ENCODE measurements around the gene SMAD3. TPM values are rescaled to one million over a fixed set of nuclear protein-coding genes. Genes with fewer than 3 reads are reported as not detected.
"Not testable (repeated sequence)": the region's sequence is repeated elsewhere in the genome, so short reads cannot be mapped to it uniquely, and the experiment has no call there.

SMAD3 gene
- total RNA-seq: 34.6 TPM

DNA sequence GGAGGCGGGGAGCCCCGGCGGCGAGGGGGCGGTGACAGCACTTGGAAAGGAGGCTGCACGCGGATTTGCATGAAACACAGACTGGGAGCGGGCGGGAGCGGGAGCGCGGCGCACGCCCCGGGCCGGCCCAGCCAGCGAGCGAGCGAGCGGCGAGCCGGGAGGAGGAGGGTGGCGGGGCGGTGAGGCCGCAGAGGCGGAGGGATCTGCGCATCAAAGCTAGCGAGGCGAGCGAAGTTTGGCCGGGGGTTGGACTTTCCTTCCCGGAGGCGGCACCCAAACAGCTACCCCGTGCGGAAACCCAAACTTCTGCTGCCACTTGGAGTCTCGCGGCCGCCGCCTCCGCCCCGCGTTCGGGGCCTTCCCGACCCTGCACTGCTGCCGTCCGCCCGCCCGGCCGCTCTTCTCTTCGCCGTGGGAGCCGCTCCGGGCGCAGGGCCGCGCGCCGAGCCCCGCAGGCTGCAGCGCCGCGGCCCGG is at the start of gene SMAD3:
Gene SMAD3 (plus strand): TSS at position 72 of the 475 bp plus-strand sequence. CDS start 553 bp downstream, outside the sequence.
- DNase-seq: peak; percentile 89

DNA sequence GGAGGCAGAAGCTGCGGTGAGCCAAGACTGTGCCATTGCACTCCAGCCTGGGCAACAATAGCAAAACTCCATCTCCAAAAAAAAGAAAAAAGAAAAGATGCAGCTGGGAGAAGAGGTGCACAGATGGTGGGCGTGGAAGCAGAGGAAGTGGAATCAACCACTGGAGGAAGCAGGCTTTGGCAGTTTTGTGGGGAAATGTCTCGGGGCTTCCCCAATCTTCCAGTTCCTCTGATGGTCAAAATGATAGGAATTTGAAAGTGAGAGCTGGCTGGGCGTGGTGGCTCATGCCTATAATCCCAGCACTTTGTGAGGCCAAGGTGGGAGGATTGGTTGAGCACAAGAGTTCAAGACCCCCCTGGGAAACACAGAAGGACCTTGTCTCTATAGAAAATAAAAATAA is 48.1 kb upstream of the SMAD3 start:
- no peak for DNase-seq

DNA sequence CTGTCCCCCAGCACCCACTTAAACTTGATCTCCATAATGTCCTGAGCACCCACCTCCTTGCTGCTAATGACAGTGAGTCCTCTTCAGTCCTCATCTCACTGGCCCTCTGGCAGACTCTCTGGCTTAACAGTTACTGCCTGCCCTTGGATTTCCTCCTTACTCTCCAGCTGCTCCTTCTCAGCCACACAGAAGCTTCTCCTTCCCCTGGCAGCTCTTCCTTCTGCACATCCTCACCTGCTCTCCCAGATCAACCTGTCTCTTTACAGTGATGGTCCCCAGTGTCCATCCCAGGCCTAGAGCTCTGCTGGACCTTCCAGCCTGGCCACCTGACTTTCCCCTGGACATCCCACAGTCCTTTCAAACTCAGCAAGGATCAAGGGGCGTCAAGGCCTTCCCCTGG is 47.4 kb upstream of the SMAD3 start:
- DNase-seq: no peak

DNA sequence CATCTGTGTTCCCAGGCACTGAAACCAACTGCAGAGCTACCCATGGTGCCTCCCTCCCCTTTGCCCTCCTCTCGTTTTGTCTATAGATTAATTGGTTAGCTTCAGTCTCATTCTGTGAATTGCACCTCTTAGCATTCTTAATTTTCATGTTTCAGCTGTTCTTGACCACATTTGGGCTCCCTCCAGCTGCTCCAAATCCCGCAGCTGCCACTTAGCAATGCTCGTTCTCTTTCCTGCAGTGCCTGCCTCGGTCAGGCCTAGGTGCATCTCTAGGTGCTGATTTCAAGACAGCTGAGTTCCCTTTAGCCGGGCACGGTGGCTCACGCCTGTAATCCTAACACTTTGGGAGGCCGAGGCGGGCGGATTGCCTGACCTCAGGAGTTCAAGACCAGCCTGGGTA is 47.0 kb upstream of the SMAD3 start:
- DNase-seq: no peak

DNA sequence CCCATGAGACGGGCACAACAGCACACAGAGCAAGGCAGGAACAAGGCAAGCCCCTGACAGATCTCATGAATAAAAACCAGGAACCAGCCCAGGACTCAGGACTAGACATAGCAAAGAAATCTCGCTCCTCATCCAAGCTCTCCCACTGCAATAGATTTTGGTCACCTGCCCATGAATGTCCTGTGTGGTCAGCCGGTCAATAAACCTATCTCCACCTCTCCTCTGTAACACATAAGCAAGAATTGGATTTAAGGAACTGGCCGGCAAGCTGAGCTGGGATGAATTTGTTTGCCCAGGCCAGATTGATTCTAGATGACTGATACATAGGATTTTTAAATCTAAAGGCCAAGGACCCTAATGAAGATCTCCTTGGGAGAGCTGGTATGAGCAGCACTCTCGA is 46.3 kb upstream of the SMAD3 start:
- no peak for DNase-seq

GRCh38 chr15:67019884-67020520 is 45.4 kb upstream of the SMAD3 start:
- DNase-seq: peak; percentile 13

DNA sequence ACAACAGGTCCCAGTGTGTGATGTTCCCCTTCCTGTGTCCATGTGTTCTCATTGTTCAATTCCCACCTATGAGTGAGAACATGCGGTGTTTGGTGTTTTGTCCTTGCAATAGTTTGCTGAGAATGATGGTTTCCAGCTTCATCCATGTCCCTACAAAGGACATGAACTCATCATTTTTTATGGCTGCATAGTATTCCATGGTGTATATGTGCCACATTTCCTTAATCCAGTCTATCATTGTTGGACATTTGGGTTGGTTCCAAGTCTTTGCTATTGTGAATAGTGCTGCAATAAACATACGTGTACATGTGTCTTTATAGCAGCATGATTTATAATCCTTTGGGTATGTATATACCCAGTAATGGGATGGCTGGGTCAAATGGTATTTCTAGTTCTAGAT is 44.7 kb upstream of the SMAD3 start:
- DNase-seq: not testable (repeated sequence)

DNA sequence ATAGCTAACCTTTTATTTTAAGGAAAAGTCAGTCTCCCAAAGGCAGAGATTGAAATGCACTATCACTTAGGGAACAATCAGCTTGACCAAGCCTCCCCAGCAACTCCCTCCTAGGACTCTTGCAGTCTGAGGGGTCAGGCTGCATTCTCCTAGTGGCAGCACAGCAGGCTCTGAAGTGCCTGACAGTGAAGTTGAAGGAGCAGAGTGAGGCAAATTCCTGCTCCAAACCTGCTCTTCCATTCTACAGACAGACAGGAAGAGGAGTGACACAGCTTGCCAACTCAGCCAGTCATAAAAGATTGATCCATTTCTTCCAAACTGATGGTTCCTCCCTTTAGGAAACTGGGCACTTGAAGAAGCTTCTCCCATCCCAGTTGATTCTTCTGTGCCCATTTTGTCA is 43.9 kb upstream of the SMAD3 start:
- no peak for DNase-seq

DNA sequence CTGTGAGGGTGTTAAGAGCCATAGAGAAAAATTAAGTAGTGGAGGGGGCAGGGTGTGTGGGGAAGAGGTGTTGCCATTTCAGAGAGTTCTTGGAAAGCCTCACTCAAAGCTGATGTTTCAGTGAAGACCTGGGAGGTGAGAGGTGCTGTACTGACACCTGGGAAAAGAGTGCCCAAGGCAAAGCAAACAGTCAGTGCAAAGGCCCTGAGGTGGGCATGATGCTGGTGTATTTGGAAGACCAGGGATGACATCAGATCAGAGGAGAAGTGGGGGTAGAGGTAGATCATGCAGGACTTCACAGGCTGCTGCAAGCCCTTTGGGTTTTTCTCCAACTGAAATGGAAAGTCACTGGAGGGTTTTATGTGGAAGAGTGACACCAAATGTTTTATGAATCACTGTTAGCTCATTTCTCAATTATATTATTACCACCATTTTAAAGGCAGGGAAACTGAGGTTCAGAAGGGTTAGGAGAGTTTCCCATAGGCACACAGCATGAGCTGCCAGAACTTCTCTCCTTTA is 42.8 kb upstream of the SMAD3 start:
- DNase-seq: no peak

- DNase-seq: no peak
Observed at GRCh38 chr15:67023517-67024313, 41.7 kb upstream of the SMAD3 start.

- peak; percentile 90 for DNase-seq
Observed at GRCh38 chr15:67024314-67024997, 40.9 kb upstream of the SMAD3 start.

GRCh38 chr15:67024998-67025368 is 40.4 kb upstream of the SMAD3 start:
- DNase-seq: no peak

- no peak for DNase-seq
Observed at GRCh38 chr15:67025719-67026609, 39.4 kb upstream of the SMAD3 start.

- no peak for DNase-seq
Observed at GRCh38 chr15:67026610-67026967, 38.8 kb upstream of the SMAD3 start.

GRCh38 chr15:67028440-67028839 is 37.0 kb upstream of the SMAD3 start:
- DNase-seq: not testable (repeated sequence)

- no peak for DNase-seq
Observed at GRCh38 chr15:67030036-67030762, 35.2 kb upstream of the SMAD3 start.

- DNase-seq: no peak
Observed at GRCh38 chr15:67031331-67031730, 34.1 kb upstream of the SMAD3 start.

DNA sequence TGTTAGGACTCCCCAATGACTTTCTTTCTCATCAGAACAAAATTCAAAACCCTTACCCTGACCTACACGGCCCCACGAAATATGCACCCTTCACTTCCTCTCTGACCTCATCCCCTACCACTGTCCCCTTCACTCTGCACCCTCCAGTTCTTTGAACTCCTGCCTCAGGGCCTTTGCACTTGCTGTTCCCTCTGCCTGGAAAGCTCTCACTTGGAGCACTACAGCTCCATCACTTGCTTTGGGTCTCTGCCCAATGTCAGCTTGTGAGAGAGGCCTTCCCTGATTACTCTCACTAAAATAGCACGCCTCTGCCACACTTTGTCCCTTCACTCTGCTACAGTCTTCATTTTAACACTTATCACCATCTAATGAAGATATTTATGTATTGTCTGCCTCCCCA is 32.8 kb upstream of the SMAD3 start:
- no peak for DNase-seq

- DNase-seq: no peak
Observed at GRCh38 chr15:67033012-67033411, 32.4 kb upstream of the SMAD3 start.

GRCh38 chr15:67033571-67034044 is 31.8 kb upstream of the SMAD3 start:
- DNase-seq: no peak

- DNase-seq: peak; percentile 44
Observed at GRCh38 chr15:67035886-67036285, 29.5 kb upstream of the SMAD3 start.
